Osteocyte (in vitro differentiated cells): ENCODE results near the gene ELAVL4. TPM values are rescaled to one million over a fixed set of nuclear protein-coding genes. Genes with fewer than 3 reads are reported as not detected.

Experiments used
- DNase-seq: peaks from one replicate; pipeline ENCODE4 v3.0.0; 2021; ENCODE audit warnings: mixed read lengths; ENCODE audit not compliant: unreplicated experiment; ENCODE audit errors: extremely low spot score
- H3K27ac Mint-ChIP-seq: one replicate; pipeline ENCODE4 v1.8.0; 2021; ENCODE audit warnings: mild to moderate bottlenecking, mixed read lengths; ENCODE audit not compliant: unreplicated experiment
- H3K27me3 Mint-ChIP-seq: one replicate; pipeline ENCODE4 v1.8.0; 2021; ENCODE audit warnings: mixed read lengths; ENCODE audit not compliant: unreplicated experiment
- H3K36me3 Mint-ChIP-seq: one replicate; pipeline ENCODE4 v1.8.0; 2021; ENCODE audit warnings: mixed read lengths; ENCODE audit not compliant: unreplicated experiment
- H3K4me1 Mint-ChIP-seq: one replicate; pipeline ENCODE4 v1.8.0; 2021; ENCODE audit warnings: mixed read lengths; ENCODE audit not compliant: unreplicated experiment
- H3K4me3 Mint-ChIP-seq: one replicate; pipeline ENCODE4 v1.8.0; 2021; ENCODE audit warnings: mild to moderate bottlenecking, moderate library complexity, mixed read lengths; ENCODE audit not compliant: unreplicated experiment
- H3K9me3 Mint-ChIP-seq: one replicate; pipeline ENCODE4 v1.8.0; 2021; ENCODE audit warnings: mixed read lengths; ENCODE audit not compliant: unreplicated experiment
- total RNA-seq: library from RNA; stranded (reverse); gene quantifications from 2 replicates; pipeline ENCODE4 v1.2.1, GENCODE V29; 2021
- TF ChIP-seq, protein P1 (sequence below): fragments of 200-600 bp; sonication (generic); IDR thresholded peaks from 2 replicates; pipeline ENCODE4 v1.5.0; 2021; ENCODE audit warnings: antibody characterized with exemption, mild to moderate bottlenecking, moderate library complexity

The ELAVL4 gene
- total RNA-seq, 1 donor from 2014 or later = not detected

- Mint-ChIP-seq H3K4me3 (no peak overlapping the region), H3K4me1 (no peaks in the 10 kb centered on the region), H3K27me3 (no peaks in the 10 kb centered on the region), H3K27ac (no peak overlapping the region), H3K36me3 (no peaks in the 10 kb centered on the region), H3K9me3 (peaks cover 4% of the 10 kb centered on the region)
- TF ChIP-seq, protein P1, sequence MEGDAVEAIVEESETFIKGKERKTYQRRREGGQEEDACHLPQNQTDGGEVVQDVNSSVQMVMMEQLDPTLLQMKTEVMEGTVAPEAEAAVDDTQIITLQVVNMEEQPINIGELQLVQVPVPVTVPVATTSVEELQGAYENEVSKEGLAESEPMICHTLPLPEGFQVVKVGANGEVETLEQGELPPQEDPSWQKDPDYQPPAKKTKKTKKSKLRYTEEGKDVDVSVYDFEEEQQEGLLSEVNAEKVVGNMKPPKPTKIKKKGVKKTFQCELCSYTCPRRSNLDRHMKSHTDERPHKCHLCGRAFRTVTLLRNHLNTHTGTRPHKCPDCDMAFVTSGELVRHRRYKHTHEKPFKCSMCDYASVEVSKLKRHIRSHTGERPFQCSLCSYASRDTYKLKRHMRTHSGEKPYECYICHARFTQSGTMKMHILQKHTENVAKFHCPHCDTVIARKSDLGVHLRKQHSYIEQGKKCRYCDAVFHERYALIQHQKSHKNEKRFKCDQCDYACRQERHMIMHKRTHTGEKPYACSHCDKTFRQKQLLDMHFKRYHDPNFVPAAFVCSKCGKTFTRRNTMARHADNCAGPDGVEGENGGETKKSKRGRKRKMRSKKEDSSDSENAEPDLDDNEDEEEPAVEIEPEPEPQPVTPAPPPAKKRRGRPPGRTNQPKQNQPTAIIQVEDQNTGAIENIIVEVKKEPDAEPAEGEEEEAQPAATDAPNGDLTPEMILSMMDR = no peak
- DNase-seq = no peak
Observed at GRCh38 chr1:50080904-50081586, 27.7 kb upstream of the ELAVL4 start.

- H3K27me3 Mint-ChIP-seq = no peaks in the 10 kb centered on the region
- H3K36me3 Mint-ChIP-seq = no peaks in the 10 kb centered on the region
- TF ChIP-seq, protein P1 = no peak
- no peak overlapping the region for H3K27ac Mint-ChIP-seq
- H3K9me3 Mint-ChIP-seq = peaks cover 5% of the 10 kb centered on the region
- no peak for DNase-seq
- H3K4me3 Mint-ChIP-seq = no peak overlapping the region
- H3K4me1 Mint-ChIP-seq = no peaks in the 10 kb centered on the region
Observed at GRCh38 chr1:50084389-50084788, 24.3 kb upstream of the ELAVL4 start.

DNA sequence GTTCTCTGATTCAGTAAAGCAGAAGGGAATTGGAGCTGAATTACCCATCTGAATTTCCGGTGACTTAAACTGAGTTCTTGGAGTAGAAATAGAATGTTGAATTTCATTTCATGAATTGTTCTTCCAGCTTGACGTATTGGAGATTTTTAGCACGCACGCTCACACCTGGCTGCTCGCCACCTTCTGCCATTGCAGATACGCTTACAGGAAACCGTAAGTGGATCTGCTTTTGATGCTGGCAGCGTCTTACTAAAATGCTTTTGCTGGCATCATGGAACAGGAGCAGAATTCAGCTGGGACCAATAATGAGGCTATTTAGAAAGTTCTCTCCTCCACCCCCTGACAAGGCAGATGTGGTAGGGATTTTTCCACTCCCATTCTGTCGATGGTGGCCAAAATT is 17.7 kb upstream of the ELAVL4 start:
- H3K4me1 Mint-ChIP-seq = no peaks in the 10 kb centered on the region
- DNase-seq = no peak
- peaks cover 12% of the 10 kb centered on the region for H3K9me3 Mint-ChIP-seq
- H3K27ac Mint-ChIP-seq = no peak overlapping the region
- no peak overlapping the region for H3K4me3 Mint-ChIP-seq
- H3K27me3 Mint-ChIP-seq = no peaks in the 10 kb centered on the region
- H3K36me3 Mint-ChIP-seq = no peaks in the 10 kb centered on the region
- TF ChIP-seq, protein P1 = no peak

- Mint-ChIP-seq H3K9me3 (peaks cover 6% of the 10 kb centered on the region), H3K27ac (no peak overlapping the region), H3K4me1 (no peaks in the 10 kb centered on the region), H3K4me3 (no peak overlapping the region), H3K36me3 (no peaks in the 10 kb centered on the region), H3K27me3 (no peaks in the 10 kb centered on the region)
- DNase-seq = no peak
- TF ChIP-seq, protein P1 = no peak
Observed at GRCh38 chr1:50095716-50096115, 13.0 kb upstream of the ELAVL4 start.

- Mint-ChIP-seq H3K27me3 (no peaks in the 10 kb centered on the region), H3K4me3 (no peak overlapping the region), H3K4me1 (no peaks in the 10 kb centered on the region), H3K9me3 (no peaks in the 10 kb centered on the region), H3K27ac (no peak overlapping the region), H3K36me3 (no peaks in the 10 kb centered on the region)
- DNase-seq = no peak
- TF ChIP-seq, protein P1 = no peak
Observed at GRCh38 chr1:50097021-50097679, 11.6 kb upstream of the ELAVL4 start.
